Psoas muscle (tissue), 8 donors: ENCODE results near the gene HARBI1. TPM values are rescaled to one million over a fixed set of nuclear protein-coding genes. Genes with fewer than 3 reads are reported as not detected.

Source experiments
- ATAC-seq, 4 donors: fragments of 200-7000 bp; cut with Tn5 transposase; one replicate each; pipeline ENCODE4 v1.9.1; 2020; ENCODE audit warnings: moderate library complexity in 3 of 4, mild to moderate bottlenecking in 2 of 4
- DNase-seq, 2 donors: peaks; one replicate each; pipeline ENCODE4 v3.0.0-alpha.2; 2020
- H3K27ac ChIP-seq: fragments of 200-600 bp; one replicate; pipeline ENCODE4 v1.8.0; 2022
- H3K27me3 ChIP-seq, 3 donors: fragments of 200-600 bp in 1 of 3; one replicate each; pipeline versions ENCODE4 v1.6.1 to v1.8.0; 2013 to 2022; ENCODE audit warnings: low read length in 2 of 3, mild to moderate bottlenecking in 2 of 3, moderate library complexity in 1 of 3; ENCODE audit not compliant: insufficient read depth in 3 of 3
- H3K36me3 ChIP-seq, 2 donors: fragments of 200-600 bp in 1 of 2; one replicate each; pipeline versions ENCODE4 v1.6.1 to v1.8.0; 2013 to 2022; ENCODE audit warnings: low read depth in 1 of 2, mild to moderate bottlenecking in 1 of 2, moderate library complexity in 1 of 2; ENCODE audit not compliant: insufficient read depth in 1 of 2
- H3K4me1 ChIP-seq: fragments of 200-600 bp; one replicate; pipeline ENCODE4 v1.8.0; 2022
- H3K4me3 ChIP-seq: fragments of 200-600 bp; one replicate; pipeline ENCODE4 v1.8.0; 2022; ENCODE audit warnings: mild to moderate bottlenecking
- H3K9me3 ChIP-seq: fragments of 200-600 bp; one replicate; pipeline ENCODE4 v1.8.0; 2022
- CTCF ChIP-seq: fragments of 200-600 bp; IDR thresholded peaks from one replicate; pipeline ENCODE4 v1.8.0; 2022; ENCODE audit warnings: antibody characterized with exemption
- WGBS, 3 donors: extraction: QIAGEN DNeasy Blood & Tissue Kit; methylation state at CpG; one replicate each; pipeline versions ENCODE4 v1.1.6 to v1.1.7; 2013; 5-methylcytosine and 5-hydroxymethylcytosine counted together
- intact Hi-C, 2 donors: fragments of 100-400 bp; cut with DNase I; formaldehyde crosslinking; loops; one replicate each; pipeline versions ENCODE4 v1.11.0 to v1.14.2; 2022
- polyA plus RNA-seq, 3 donors: library from polyadenylated mRNA; stranded (reverse); fragments of 200-250 nt; gene quantifications; one replicate each; pipeline ENCODE4 v1.2.3, GENCODE V29; 2013
- total RNA-seq, 4 donors: library from RNA; stranded (reverse); fragmentation: NEBNext Ultra II Directional in 2 of 4; extraction: Animal tissue kit (Norgen Biotek cat#: 25700) in 2 of 4; gene quantifications; one replicate each; pipeline versions ENCODE4 v1.2.1 to v1.2.4, GENCODE V29; 2021 to 2023
- donor health status: healthy with polysubstance abuse.
- donor health status: DM: no; HTN: no; CAD: no; lungs with moderate emphysema.
- donor health status: Bipolar disorder and iron deficiency.
- donor health status: healthy.
- donor health status: DM: yes; HTN: yes; CAD: no.
- donor health status: DM: no; HTN: no; CAD: no.
- donor health status: DM: no; HTN: no; CAD: no.
- donor health status: DM: yes; HTN: yes; CAD: no.

HARBI1 gene
- total and polyA plus RNA-seq, 7 donors, result 2.0 to 8.6 (median 3.4) TPM

GRCh38 chr11:46554213-46555147 is 62.5 kb downstream of the HARBI1 start:
- no peaks in the 10 kb centered on the region for H3K27me3 ChIP-seq
- DNase-seq (no peak), ATAC-seq (peak; percentile 80 to 93 (median 86))
- H3K9me3 ChIP-seq, result no peaks in the 10 kb centered on the region
- 50 to 55% (median 51%) methylated on average over 5 of the region's 5 CpGs for WGBS, 3 donors
- no peak for TF ChIP-seq CTCF
- intact Hi-C loops, result loop anchor here in 1 of 2 donors (5.0 kb wide), 2 partner anchors 38 to 63 kb away; partner anchors contain the start of genes AMBRA1, ATG13 and HARBI1
- H3K27ac ChIP-seq, result peak overlapping the region; percentile 83
- H3K36me3 ChIP-seq, result no peaks in the 10 kb centered on the region
- peak overlapping the region; percentile 3 for H3K4me3 ChIP-seq
- peaks cover 35% of the 10 kb centered on the region for H3K4me1 ChIP-seq

- Histone ChIP-seq H3K4me3 (no peak overlapping the region), H3K27me3 (no peaks in the 10 kb centered on the region), H3K27ac (peak overlapping the region; percentile 83), H3K4me1 (peaks cover 38% of the 10 kb centered on the region), H3K9me3 (no peaks in the 10 kb centered on the region), H3K36me3 (no peaks in the 10 kb centered on the region)
- WGBS, 3 donors, result 3 to 13% (median 7%) methylated on average over 1 of the region's 1 CpG
- intact Hi-C loops, result loop anchor here in 1 of 2 donors (5.0 kb wide), 1 partner anchor 63 kb away; the partner anchor contains the start of genes ATG13 and HARBI1
- no peak for DNase-seq
- peak in 3 of 4 donors; percentile 18 to 57 (median 47) for ATAC-seq
- no peak for TF ChIP-seq CTCF
Measured at GRCh38 chr11:46553814-46554212, 63.2 kb downstream of the HARBI1 start.

Other genes starting within 250 kb of the HARBI1 start
- 1 to 10 TPM; 1.4 to 6.3 (median 2.4) TPM for gene MDK, start 235.6 kb downstream of the HARBI1 start, total RNA-seq
- 1 to 10 TPM; 1.2 to 2.0 (median 1.8) TPM for gene MDK, start 235.6 kb downstream of the HARBI1 start, polyA plus RNA-seq
- not detected for gene CHRM4, start 225.5 kb downstream of the HARBI1 start, total RNA-seq
- gene CHRM4, start 225.5 kb downstream of the HARBI1 start, polyA plus RNA-seq, result not detected
- 10 to 100 TPM; 10.8 to 23.5 (median 18.5) TPM for gene AMBRA1, start 23.2 kb downstream of the HARBI1 start, total RNA-seq
- 10 to 100 TPM in 1 of 3 donors, 1 to 10 TPM in 2; 5.1 to 10.8 (median 5.3) TPM for gene AMBRA1, start 23.2 kb downstream of the HARBI1 start, polyA plus RNA-seq
- gene ATG13, start 326 bp upstream of the HARBI1 start, total RNA-seq, result 10 to 100 TPM; 27.0 to 50.7 (median 35.8) TPM
- 10 to 100 TPM; 16.8 to 50.5 (median 20.5) TPM for gene ATG13, start 326 bp upstream of the HARBI1 start, polyA plus RNA-seq
- gene ARHGAP1, start 83.4 kb upstream of the HARBI1 start, total RNA-seq, result 10 to 100 TPM; 24.9 to 36.1 (median 31.4) TPM
- gene ARHGAP1, start 83.4 kb upstream of the HARBI1 start, polyA plus RNA-seq, result 10 to 100 TPM; 12.5 to 27.7 (median 20.4) TPM
- 10 to 100 TPM in 2 of 4 donors, 1 to 10 TPM in 2; 5.0 to 15.0 (median 9.8) TPM for gene ZNF408, start 83.8 kb upstream of the HARBI1 start, total RNA-seq
- gene ZNF408, start 83.8 kb upstream of the HARBI1 start, polyA plus RNA-seq, result 10 to 100 TPM in 1 of 3 donors, 1 to 10 TPM in 2; 9.6 to 12.7 (median 9.9) TPM
- gene F2, start 102.0 kb upstream of the HARBI1 start, total RNA-seq, result under 1 TPM in 2 of 4 donors, not detected in 2; 0.16 to 0.26 TPM
- gene F2, start 102.0 kb upstream of the HARBI1 start, polyA plus RNA-seq, result under 1 TPM in 2 of 3 donors, not detected in 1; 0.04 to 0.56 TPM
- 100 to 1,000 TPM in 3 of 4 donors, 10 to 100 TPM in 1; 86.4 to 160 (median 119) TPM for gene CKAP5, start 229.1 kb upstream of the HARBI1 start, total RNA-seq
- 10 to 100 TPM; 21.0 to 43.5 (median 23.0) TPM for gene CKAP5, start 229.1 kb upstream of the HARBI1 start, polyA plus RNA-seq